Posterior cingulate gyrus (tissue), 11 donors: ENCODE data around the gene SYN1.

Experiments used
- DNase-seq, 10 donors: peaks; one replicate each; pipeline versions ENCODE4 v3.0.0 to v3.0.0-alpha.2; 2020 to 2021; ENCODE audit warnings: mixed read lengths in 3 of 10
- intact Hi-C: fragments of 100-400 bp; cut with DNase I; formaldehyde crosslinking; loops from one replicate; pipeline ENCODE4 v1.15.1; 2023

Gene SYN1

DNA sequence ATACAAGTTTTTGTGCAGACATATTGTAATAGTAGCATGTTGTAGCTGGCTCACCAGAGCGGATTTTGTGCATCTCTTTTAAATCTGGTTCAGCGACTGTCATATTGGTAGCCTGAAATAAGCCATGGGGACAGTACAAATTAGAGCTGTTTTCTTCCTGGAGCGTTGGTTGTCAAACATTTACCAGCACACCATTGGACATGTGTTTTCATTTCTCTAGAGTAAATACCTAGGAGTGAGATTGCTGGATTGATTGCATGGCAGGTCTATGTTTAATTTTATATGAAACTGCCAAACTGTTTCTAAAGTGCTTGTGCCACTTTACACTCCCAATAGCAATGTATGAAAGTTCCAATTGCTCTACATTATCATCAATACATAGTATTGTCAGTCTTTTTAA lies 61.2 kb downstream of the SYN1 start:
- intact Hi-C loops, result no loop called here
- DNase-seq, result no peak

GRCh38 chrX:47556045-47556623 lies 63.5 kb downstream of the SYN1 start:
- intact Hi-C loops, result no loop called here

DNA sequence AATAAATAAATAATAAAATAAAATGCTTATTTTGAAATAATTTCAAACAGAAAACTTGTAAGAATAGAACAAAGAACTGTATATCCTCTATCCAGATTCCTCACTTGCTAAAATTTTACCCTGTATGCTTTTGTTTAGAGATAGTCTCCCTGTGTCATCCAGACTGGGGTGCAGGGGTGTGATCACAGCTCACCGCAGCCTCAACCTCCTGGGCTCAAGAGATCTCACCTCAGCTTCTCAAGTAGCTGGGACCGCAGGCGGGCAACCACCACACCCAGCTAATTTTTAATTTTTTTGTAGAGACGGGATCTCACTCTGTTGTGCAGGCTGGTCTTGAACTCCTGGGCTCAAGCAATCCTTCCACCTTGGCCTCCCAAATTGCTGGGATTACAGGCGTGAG lies 76.2 kb downstream of the SYN1 start:
- intact Hi-C loops, result no loop called here
- DNase-seq, result no peak

More at GRCh38 chrX:47556045-47556623, 63.5 kb downstream of the SYN1 start:
- peak; percentile 80 to 99 (median 88) for DNase-seq

DNA sequence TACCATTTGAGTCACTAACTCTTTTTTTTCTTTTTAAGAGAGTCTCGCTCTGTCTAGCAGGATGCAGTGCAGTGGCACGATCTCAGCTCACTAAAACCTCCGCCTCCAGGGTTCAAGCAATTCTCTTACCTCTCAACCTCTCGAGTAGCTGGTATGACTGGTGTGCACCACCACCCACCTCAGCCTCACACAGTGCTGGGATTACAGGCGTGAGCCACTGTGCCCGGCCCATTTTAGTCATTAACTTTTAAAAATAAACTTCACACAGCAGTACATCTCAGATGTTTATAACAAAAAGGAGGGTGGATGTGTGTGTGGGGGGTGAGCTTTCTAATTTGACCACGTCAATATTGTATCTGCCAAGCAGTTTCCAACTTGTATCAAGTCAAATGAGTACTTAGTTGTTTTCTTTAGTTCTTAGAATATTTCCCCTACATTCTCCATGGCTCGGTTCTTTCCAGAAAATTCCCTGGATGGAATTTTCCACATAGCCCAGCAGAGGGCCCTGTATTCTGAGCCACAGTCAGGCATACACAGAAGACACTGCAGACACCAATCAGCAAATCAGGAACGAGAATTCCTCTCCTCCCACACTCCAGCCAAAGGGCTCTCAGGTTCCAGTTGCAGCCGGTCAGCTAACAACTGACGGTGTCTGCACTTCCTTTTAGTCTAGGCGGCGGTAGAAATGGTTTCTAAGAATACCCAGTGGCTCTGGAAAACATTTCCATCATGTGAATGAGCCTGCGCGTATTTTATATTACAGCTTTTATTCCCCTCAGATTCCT lies 78.7 kb downstream of the SYN1 start:
- peak in 8 of 10 donors; percentile 46 to 95 (median 63) for DNase-seq
- intact Hi-C loops, result no loop called here

DNA sequence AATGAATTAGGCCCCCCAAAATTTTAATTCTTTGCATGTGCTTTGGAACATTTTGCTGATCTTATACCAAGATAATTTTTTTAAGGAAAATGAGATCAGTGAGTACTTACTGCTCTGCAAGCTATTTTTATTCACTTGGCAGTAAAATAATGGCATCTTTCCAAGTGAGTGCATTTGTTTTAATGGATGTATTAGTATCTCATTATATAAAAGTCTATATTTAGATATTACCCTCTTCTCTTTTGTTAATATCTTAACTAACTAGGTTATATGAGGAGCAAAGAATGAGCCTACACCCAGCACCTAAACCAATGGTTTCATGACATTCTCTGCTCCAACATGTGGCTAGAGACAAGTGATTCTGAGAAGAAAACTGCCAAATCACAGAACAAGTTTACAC lies 79.8 kb downstream of the SYN1 start:
- no peak for DNase-seq
- intact Hi-C loops, result no loop called here

GRCh38 chrX:47530049-47530448 lies 89.6 kb downstream of the SYN1 start:
- no peak for DNase-seq
- intact Hi-C loops, result no loop called here

DNA sequence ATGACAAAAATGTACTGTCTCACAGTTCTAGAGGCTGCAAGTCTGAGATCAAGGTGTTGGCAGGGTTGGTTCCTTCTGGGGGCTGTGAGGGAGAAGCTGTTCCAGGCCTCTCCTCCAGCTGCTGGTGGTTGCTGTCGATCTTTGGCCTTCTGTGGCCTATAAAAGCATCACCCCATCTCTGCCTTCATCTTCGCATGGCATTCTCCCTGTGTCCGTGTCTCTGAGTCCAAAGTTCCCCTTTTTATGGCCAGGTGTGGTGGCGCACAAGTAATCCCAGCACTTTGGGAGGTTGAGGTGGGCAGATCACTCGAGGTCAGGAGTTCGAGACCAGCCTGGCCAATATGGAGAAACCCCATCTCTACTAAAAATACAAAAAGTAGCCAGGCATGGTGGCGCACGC lies 90.1 kb downstream of the SYN1 start:
- intact Hi-C loops, result no loop called here
- no peak for DNase-seq

DNA sequence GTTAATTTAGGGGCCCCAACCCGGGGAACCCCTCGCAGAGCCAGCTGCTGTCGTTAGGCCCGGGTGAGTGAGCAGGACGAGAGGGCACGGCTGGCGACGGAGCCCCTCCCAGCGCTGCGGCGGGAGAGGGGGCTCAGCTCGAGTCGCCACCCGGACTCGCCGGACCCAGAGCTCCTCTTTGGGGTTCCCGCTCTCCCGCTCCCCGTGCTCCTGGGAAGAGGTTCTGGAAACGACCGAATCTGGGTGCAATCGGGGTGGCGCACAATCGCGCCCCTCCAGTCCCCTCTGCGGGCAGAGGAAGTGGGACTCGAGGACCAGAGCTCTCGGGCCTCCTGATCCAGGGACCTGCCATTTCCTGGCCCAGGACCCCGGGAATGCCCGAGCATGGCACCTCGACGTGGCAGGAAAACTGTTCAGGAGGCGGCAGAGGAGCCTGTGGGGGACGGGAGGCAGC lies 95.9 kb downstream of the SYN1 start:
- DNase-seq, result peak in 2 of 10 donors; percentile 8 to 71
- intact Hi-C loops, result loop anchor here (1.0 kb wide), 1 partner anchor 26 kb away; no protein-coding TSS in a partner anchor

GRCh38 chrX:47523297-47523696 lies 96.4 kb downstream of the SYN1 start:
- intact Hi-C loops, result loop anchor here (1.0 kb wide), 1 partner anchor 26 kb away; no protein-coding TSS in a partner anchor
- peak; percentile 70 to 97 (median 84) for DNase-seq
